A673 (cell line): ENCODE measurements around the gene THSD4.

ENCODE experiments used
- CTCF ChIP-seq: fragments of 300-800, 200-600 bp; sonication (generic); conservative IDR thresholded peaks from 2 replicates; pipeline ENCODE4 v1.5.1; 2017; ENCODE audit warnings: low read depth, mild to moderate bottlenecking, antibody characterized with exemption, low read length, moderate library complexity, mixed read lengths
- EZH2 ChIP-seq: fragments of 200-600 bp; sonication (generic); IDR thresholded peaks from 2 replicates; pipeline ENCODE4 v1.6.1; 2017; ENCODE audit warnings: borderline replicate concordance, low read depth, mild to moderate bottlenecking, mixed read lengths, antibody characterized with exemption, low read length; ENCODE audit not compliant: poor library complexity, severe bottlenecking

- TF ChIP-seq CTCF (no peak), EZH2 (no peak)
Measured at GRCh38 chr15:71511796-71512681, 396.8 kb downstream of the THSD4 start.
